B cell (primary cell): Measurements from ENCODE around the gene CPNE9. TPM values are rescaled to one million over a fixed set of nuclear protein-coding genes. Genes with fewer than 3 reads are reported as not detected.
A peak's percentile ranks its signal among the peaks of the same experiment; 100 is the strongest.

Source experiments
- ATAC-seq: fragments of 200-7000 bp; cut with Tn5 transposase; one replicate; pipeline ENCODE4 v1.10.0; 2021; ENCODE audit warnings: low read depth, mild to moderate bottlenecking, moderate number of reproducible peaks, moderate library complexity
- CTCF ChIA-PET: fragments of 350-600 bp; sonication (Branson Sonifier 250); formaldehyde crosslinking; loops from one replicate; lab custom pipeline; 2021; ENCODE audit warnings: antibody characterized with exemption, inconsistent platforms; lab: Charles Lee
- POLR2A ChIA-PET: fragments of 350-600 bp; sonication (Branson Sonifier 250); formaldehyde crosslinking; loops from one replicate; lab custom pipeline; 2021; ENCODE audit warnings: antibody characterized with exemption; lab: Charles Lee
- DNase-seq: peaks from one replicate; pipeline ENCODE4 v3.0.0; 2013
- H2AFZ ChIP-seq: 2 replicates; pipeline ENCODE4 v1.6.1; 2012; ENCODE audit warnings: mild to moderate bottlenecking, low read depth, low read length; ENCODE audit not compliant: insufficient read depth, poor library complexity, severe bottlenecking
- H3K27ac ChIP-seq, 2 donors: 1 replicate in 1 of 2; 2 replicates in 1 of 2; pipeline ENCODE4 v1.5.1; 2012 to 2013; ENCODE audit warnings: low read length in 2 of 2, mild to moderate bottlenecking in 2 of 2, moderate library complexity in 1 of 2
- H3K27me3 ChIP-seq, 4 experiments: fragments of 200-600 bp in 1 of 4; sonication (generic) in 1 of 4; replicated peaks in 1 of 4; 1 replicate in 2 of 4; 2 replicates in 2 of 4; pipeline versions ENCODE4 v1.6.1 to v1.7.0; 2013 to 2016; ENCODE audit warnings: low read length in 3 of 4, mild to moderate bottlenecking in 2 of 4, mixed read lengths in 1 of 4, moderate library complexity in 1 of 4; ENCODE audit not compliant: insufficient read depth in 4 of 4, control insufficient read depth in 3 of 4; ENCODE audit errors: control extremely low read depth in 1 of 4
- H3K36me3 ChIP-seq, 2 experiments: replicated peaks in 1 of 2; 1 replicate in 1 of 2; 2 replicates in 1 of 2; pipeline versions ENCODE4 v1.6.1 to v1.7.1; 2013; ENCODE audit warnings: low read length in 1 of 2; ENCODE audit not compliant: insufficient read depth in 2 of 2, control insufficient read depth in 1 of 2; ENCODE audit errors: control extremely low read depth in 1 of 2, extremely low read depth in 1 of 2
- H3K4me1 ChIP-seq, 2 donors: fragments of 200-600 bp in 1 of 2; sonication (generic) in 1 of 2; 1 replicate in 1 of 2; 2 replicates in 1 of 2; pipeline versions ENCODE4 v1.5.1 to v1.6.1; 2013 to 2017; ENCODE audit warnings: low read length in 2 of 2; ENCODE audit not compliant: control insufficient read depth in 2 of 2, insufficient read depth in 2 of 2
- H3K4me2 ChIP-seq: replicated peaks from 2 replicates; pipeline ENCODE3; 2012; ENCODE audit warnings: mild to moderate bottlenecking, low read depth, low read length; ENCODE audit not compliant: poor library complexity, severe bottlenecking
- H3K4me3 ChIP-seq, 5 experiments: fragments of 200-600 bp in 1 of 5; sonication (generic) in 1 of 5; 1 replicate in 3 of 5; 2 replicates in 2 of 5; pipeline versions ENCODE4 v1.5.1 to v1.7.0; 2011 to 2016; ENCODE audit warnings: low read length in 4 of 5, mild to moderate bottlenecking in 4 of 5, low read depth in 2 of 5, control low read depth in 1 of 5, moderate library complexity in 1 of 5; ENCODE audit not compliant: insufficient read depth in 1 of 5; ENCODE audit errors: control extremely low read depth in 1 of 5, extremely low read depth in 1 of 5
- H3K79me2 ChIP-seq: fragments of 200-600 bp; sonication (generic); one replicate; pipeline ENCODE4 v1.6.0; 2016; ENCODE audit warnings: low read length; ENCODE audit not compliant: control insufficient read depth, insufficient read depth
- H3K9ac ChIP-seq: fragments of 200-600 bp; sonication (generic); 2 replicates; pipeline ENCODE4 v1.6.1; 2017; ENCODE audit warnings: mild to moderate bottlenecking, low read length, moderate library complexity
- H3K9me3 ChIP-seq, 3 donors: one replicate each; pipeline versions ENCODE4 v1.6.1 to v1.7.1; 2013; ENCODE audit warnings: low read length in 2 of 3; ENCODE audit not compliant: control insufficient read depth in 2 of 3, insufficient read depth in 1 of 3; ENCODE audit errors: control extremely low read depth in 1 of 3
- H4K20me1 ChIP-seq: 2 replicates; pipeline ENCODE4 v1.6.0; 2012; ENCODE audit warnings: mild to moderate bottlenecking, low read length; ENCODE audit not compliant: insufficient read depth, control insufficient read depth, poor library complexity, severe bottlenecking
- H3K27ac Mint-ChIP-seq: one replicate; pipeline ENCODE4 v1.8.0; 2021; ENCODE audit warnings: mixed read lengths
- H3K27me3 Mint-ChIP-seq: one replicate; pipeline ENCODE4 v1.8.0; 2021; ENCODE audit warnings: mixed read lengths
- H3K4me1 Mint-ChIP-seq: one replicate; pipeline ENCODE4 v1.8.0; 2021; ENCODE audit warnings: mixed read lengths
- H3K4me3 Mint-ChIP-seq: one replicate; pipeline ENCODE4 v1.8.0; 2021; ENCODE audit warnings: mixed read lengths
- H3K9me3 Mint-ChIP-seq: one replicate; pipeline ENCODE4 v1.8.0; 2022; ENCODE audit warnings: mixed read lengths; ENCODE audit not compliant: insufficient read depth
- EZH2 ChIP-seq: IDR thresholded peaks from 2 replicates; pipeline ENCODE4 v1.6.1; 2012; ENCODE audit warnings: borderline replicate concordance, low read depth, mild to moderate bottlenecking, moderate library complexity, low read length; ENCODE audit not compliant: insufficient read depth, poor library complexity, severe bottlenecking
- WGBS: methylation state at CpG from one replicate; pipeline ENCODE4 v1.1.5; 2013; ENCODE audit warnings: missing lambda C conversion rate; ENCODE audit not compliant: insufficient coverage; 5-methylcytosine and 5-hydroxymethylcytosine counted together
- intact Hi-C: fragments of 100-400 bp; cut with micrococcal nuclease; formaldehyde crosslinking; loops from one replicate; pipeline ENCODE4 v1.10.0; 2022
- polyA plus RNA-seq: library from polyadenylated mRNA; depleted of rRNA; stranded (reverse); fragments of >200 nt; gene quantifications from 2 replicates; pipeline ENCODE4 v1.2.3, GENCODE V29; 2012
- total RNA-seq, 2 donors: library from RNA; stranded (reverse); fragments of 120-200 nt in 1 of 2; gene quantifications; 1 replicate in 1 of 2; 2 replicates in 1 of 2; pipeline versions ENCODE4 v1.2.3 to v1.2.4, GENCODE V29; 2013 to 2022
- TF ChIP-seq, protein P1 (sequence below): fragments of 200-600 bp; IDR thresholded peaks from one replicate; pipeline ENCODE4 v1.8.0; 2022; ENCODE audit warnings: antibody characterized with exemption, mild to moderate bottlenecking

The CPNE9 gene
- total and polyA plus RNA-seq, 2 donors (not counting 1 experiment from before 2014, with no cell fraction given): 0.30 to 0.37 TPM

GRCh38 chr3:9769012-9769411, 65.4 kb downstream of the CPNE9 start:
- Histone ChIP-seq H2AFZ (peak overlapping the region; percentile 69), H3K27ac (no peak overlapping the region), H3K4me2 (peak overlapping the region; percentile 91), H3K9me3 (no peaks in the 10 kb centered on the region), H4K20me1 (no peaks in the 10 kb centered on the region), H3K27me3 (peaks cover 0 to 12% (median 2%) of the 10 kb centered on the region in 4 experiments), H3K9ac (peak overlapping the region; percentile 65), H3K4me1 (peaks cover 17 to 18% of the 10 kb centered on the region in 2 donors), H3K36me3 (peaks cover 0 to 2% of the 10 kb centered on the region in 2 experiments), H3K4me3 (no peak overlapping the region), H3K79me2 (no peaks in the 10 kb centered on the region)
- H3K4me3 Mint-ChIP-seq: peak overlapping the region; percentile 38
- DNase-seq (no peak), ATAC-seq (no peak)
- ChIA-PET CTCF (interaction anchor here (1.1 kb wide), 1 partner anchor 13 kb away, joined by 3 read pairs; no protein-coding TSS in a partner anchor), POLR2A (interaction anchor here (1.7 kb wide), 1 partner anchor 18 kb away, joined by 7 read pairs; no protein-coding TSS in a partner anchor)
- no peaks in the 10 kb centered on the region for H3K9me3 Mint-ChIP-seq
- no peak overlapping the region for H3K27ac Mint-ChIP-seq
- no peak for TF ChIP-seq EZH2
- TF ChIP-seq, protein P1, sequence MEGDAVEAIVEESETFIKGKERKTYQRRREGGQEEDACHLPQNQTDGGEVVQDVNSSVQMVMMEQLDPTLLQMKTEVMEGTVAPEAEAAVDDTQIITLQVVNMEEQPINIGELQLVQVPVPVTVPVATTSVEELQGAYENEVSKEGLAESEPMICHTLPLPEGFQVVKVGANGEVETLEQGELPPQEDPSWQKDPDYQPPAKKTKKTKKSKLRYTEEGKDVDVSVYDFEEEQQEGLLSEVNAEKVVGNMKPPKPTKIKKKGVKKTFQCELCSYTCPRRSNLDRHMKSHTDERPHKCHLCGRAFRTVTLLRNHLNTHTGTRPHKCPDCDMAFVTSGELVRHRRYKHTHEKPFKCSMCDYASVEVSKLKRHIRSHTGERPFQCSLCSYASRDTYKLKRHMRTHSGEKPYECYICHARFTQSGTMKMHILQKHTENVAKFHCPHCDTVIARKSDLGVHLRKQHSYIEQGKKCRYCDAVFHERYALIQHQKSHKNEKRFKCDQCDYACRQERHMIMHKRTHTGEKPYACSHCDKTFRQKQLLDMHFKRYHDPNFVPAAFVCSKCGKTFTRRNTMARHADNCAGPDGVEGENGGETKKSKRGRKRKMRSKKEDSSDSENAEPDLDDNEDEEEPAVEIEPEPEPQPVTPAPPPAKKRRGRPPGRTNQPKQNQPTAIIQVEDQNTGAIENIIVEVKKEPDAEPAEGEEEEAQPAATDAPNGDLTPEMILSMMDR: no peak
- peaks cover 5% of the 10 kb centered on the region for H3K27me3 Mint-ChIP-seq
- WGBS: 88% methylated on average over 5 of the region's 5 CpGs
- intact Hi-C loops: loop anchor here (1.0 kb wide), 1 partner anchor 40 kb away; no protein-coding TSS in a partner anchor
- peaks cover 21% of the 10 kb centered on the region for H3K4me1 Mint-ChIP-seq
